Transverse colon (tissue), 3 donors: Measurements from ENCODE around the gene CCDC69.

Experiments
- CTCF ChIP-seq, 5 experiments: fragments of 200-600 bp in 3 of 5; fragments of 450-650 bp in 2 of 5; sonication (generic) in 3 of 5; IDR thresholded peaks; 1 replicate in 2 of 5; 2 replicates in 3 of 5; pipeline ENCODE4 v1.5.1; 2016 to 2017; ENCODE audit warnings: antibody characterized with exemption in 5 of 5, inconsistent platforms in 3 of 5, mild to moderate bottlenecking in 2 of 5, moderate library complexity in 1 of 5
- EP300 ChIP-seq: sonication (generic); formaldehyde crosslinking; IDR thresholded peaks from one replicate; pipeline ENCODE4 v1.6.1; 2017; ENCODE audit warnings: antibody characterized with exemption, low read depth

GRCh38 chr5:151204051-151204450 is 19.8 kb downstream of the CCDC69 start:
- TF ChIP-seq CTCF (IDR thresholded peaks at IDR 0.05) (no peak), EP300 (no peak)
